Hypothalamus (tissue), 51 donors: ENCODE data around the gene P2RY13.
A peak's percentile ranks its signal among the peaks of the same experiment; 100 is the strongest.

Source experiments
- DNase-seq, 51 donors: peaks; one replicate each; lab custom pipeline; 2025; lab: John Stamatoyannopoulos, UW

The P2RY13 gene

DNA sequence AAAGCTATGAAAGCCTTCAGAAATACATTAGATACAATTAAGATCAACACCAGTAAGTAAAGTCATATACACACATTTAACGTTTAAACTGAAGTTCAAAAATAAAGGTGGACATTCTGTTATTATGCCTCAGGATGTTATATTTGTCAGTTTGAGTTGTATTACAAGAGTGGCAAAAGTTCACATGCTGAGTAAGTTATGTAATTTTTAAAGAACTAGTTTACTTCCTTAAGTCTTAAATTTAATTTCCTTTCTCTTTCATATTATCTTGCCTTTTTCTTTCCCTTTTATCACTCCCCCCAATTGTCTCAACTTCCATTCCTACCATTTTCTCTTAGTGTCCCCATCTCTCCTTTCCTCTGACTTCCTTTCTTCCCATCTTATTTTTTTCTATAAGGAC is 7.8 kb downstream of the P2RY13 start:
- DNase-seq = no peak

DNA sequence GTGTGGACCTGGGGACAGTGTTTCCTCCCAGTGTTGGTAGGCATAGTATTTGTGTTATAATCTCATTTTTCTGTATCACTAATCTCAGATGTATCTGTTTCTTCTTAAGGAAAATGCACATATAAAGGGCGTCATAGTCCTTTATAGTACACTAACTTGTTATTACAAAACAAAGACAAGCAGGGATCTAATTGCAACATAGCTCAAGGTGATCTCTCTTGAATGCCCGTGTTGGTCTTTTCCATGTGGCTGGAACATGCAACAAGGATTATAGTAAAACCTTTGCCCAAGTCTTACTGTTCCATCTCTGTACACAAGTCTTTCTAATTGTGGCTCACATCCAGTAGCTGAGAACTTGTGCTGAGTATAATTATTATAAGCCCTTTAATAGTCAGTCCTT is 9.2 kb downstream of the P2RY13 start:
- DNase-seq = no peak

DNA sequence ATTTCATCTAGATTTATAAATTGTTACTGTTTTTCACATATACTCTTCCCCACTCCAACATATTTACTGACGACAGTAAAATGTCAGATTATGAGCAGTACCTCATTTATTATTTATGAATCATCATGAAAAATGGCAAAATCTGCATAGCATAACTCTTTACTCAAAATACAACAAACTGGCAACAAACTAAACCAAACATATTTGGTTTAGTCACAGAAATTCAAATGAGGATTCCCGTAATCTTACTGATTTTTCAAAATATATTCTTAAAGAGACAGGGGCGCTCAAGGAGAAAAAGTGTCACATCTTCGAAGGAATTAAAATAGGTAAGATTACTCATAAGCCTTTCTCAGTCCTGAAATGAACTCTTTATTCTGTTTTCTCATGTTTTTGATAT is 9.7 kb downstream of the P2RY13 start:
- DNase-seq = no peak

DNA sequence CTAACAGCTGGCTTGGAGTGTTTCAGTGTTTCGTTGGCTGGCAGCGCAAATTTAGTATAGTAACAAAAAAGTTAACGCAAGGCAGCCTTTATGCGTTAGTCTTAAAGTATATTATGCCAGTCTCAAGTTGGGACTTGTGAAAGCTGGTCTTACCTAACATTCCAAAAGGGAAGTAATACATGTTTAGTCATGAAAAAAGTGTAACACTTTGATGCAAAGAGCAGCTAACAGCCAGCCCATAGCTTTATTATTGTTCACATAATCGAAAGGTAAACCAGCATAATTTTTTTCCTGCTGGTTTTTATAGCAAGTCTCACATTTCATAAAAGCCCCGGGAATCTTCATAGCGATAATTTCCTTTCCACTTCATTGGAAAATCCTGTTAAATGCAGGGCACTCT is 10.4 kb downstream of the P2RY13 start:
- DNase-seq = no peak

DNA sequence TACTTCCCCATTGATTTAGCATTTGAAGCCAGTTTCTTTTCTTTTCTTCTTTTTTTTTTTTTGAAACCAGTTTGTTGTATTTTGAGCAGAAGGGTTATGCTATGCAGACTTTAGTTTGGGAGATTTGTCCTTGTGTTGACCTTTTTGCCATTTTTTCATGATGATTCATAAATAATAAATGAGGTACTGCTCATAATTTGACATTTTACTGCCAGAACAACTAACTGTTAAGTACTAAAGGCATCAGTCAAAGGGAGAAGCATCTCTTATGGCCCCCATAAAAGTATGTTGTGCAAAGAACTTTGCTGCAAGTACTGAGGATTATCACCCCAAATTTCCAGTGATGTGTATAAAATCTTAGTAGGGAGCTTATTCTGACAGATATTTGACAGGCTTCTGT is 11.0 kb downstream of the P2RY13 start:
- no peak for DNase-seq

DNA sequence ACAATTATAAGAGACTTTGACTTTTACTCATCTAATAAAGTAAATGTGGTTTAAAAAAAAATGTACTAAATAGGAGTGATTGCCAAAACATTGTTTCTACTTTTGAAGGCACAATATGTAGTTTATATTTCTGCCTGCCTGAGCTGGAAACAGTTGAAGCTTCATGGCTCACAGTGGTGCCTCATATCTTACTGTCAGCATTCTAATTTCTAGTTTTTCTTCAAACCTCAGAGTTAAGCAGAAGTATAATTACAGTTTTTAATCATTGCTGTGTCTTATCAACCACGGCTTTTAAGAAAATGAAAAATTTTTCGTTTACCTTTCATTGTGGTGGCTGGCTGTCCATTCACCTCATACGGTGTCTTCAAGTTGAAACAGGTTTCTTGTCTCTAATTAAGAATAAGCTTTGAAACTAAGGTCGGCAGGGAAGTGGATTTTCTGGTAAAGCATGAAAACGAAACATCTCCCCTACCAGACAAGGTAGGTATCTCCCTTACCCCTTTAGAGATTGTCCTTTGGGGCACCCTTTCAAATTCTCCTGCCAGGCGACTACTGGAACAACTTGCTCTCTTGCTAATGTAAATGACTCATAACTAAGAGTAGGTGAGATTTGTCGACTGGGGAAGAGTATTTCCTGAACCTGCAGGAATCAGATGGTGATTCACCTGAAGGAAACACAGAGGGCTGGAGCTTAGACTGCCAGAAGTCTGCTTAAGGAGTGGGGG is 12.9 kb downstream of the P2RY13 start, which contains the start of gene GPR87:
TSS of gene GPR87 (minus strand) at position 554 of the 725 bp plus-strand sequence. CDS start 16,720 bp downstream, outside the sequence.
- peak in 1 of 51 donors; percentile 24 for DNase-seq

DNA sequence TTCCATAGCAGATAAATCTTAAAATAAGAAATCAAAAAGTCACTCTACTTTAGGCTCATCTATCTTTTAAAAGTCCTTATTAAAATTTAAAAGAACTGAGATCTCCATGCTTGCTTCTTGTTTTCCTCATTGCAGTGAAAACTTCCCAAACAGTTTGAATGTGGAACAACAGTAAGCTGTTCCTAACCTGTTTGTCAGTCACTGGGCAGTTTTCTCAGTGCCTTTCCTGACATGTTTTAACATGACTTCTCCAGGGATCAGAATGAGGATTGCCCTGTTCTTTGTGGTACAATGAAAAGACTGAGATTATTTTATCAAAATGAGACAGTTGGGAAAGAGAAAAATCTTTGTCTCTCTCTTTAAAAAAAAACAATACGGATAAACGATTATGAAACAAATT is 13.5 kb downstream of the P2RY13 start:
- no peak for DNase-seq

DNA sequence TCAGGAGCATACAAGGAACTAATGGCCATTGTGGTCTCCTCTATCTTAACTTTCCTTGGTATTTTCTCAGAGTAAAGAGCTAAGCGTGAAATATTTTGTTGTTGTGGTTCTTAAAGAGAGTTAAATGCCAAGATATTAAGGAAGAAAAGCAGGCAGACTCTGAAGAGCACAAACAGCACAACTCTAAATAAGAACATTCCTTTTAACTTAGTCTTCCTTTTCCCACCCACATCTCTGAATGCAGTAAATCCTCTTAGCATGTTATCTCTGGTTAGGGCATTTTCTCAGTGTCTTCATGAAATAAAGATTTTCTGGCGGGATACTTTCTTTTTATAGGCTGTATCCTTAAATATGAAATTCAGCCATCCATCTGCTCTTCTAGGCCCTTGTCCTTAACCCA is 14.2 kb downstream of the P2RY13 start:
- no peak for DNase-seq

DNA sequence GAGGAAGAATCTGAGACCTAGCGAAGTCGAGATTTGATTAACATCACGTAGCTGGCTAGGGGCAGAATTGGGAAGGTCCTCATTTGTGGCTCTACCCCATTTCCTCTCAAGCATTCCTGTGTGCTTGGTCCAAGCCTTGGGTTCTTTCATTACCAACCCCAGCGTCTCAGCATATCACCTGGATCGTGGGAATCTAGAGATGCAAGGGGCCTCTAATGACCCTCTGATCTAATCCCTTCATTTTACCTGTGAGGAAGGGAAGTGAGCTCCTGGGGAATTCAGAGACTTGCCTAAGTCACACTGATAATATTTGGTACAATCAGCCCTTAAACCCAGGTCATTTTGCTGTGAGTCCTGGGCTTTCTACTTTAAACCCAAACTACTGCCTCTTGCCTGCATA is 14.8 kb downstream of the P2RY13 start:
- no peak for DNase-seq

DNA sequence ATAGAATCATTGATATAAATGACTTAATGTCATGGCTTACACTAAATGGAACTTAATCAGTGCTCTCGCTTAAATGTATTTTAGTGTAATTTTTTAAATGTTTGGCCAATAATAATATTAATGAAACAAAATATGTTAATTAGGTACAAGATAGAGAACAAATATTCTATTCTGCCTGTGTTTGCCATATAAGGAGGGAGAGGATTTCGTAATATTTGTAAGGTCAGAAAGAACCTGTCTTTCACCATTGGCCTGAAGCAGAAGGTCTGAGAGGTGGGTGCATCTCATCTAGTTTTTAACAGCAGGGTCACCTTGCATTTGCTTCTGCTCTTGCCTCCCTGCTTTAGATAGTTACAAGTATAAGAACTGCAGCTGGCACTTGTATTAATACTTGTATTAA is 15.2 kb downstream of the P2RY13 start:
- DNase-seq = no peak

DNA sequence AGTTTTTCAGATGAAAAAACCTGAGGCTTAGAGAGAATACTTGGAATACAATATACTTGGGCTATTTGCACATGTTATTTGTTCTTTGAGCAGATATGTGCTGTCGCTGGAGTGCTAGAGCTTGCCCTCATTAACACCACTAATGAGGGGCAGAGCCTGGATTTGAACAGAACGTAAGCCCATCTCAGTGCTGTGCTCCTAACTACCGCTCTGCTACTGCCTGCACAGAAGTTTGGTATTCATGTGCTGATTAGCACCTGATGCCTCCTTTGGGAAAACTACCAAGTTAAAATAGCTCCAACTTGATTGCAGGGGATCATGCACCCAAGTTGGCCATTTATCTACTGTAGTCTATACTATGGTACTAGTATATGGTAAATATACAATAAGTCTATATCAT is 16.4 kb downstream of the P2RY13 start:
- no peak for DNase-seq

DNA sequence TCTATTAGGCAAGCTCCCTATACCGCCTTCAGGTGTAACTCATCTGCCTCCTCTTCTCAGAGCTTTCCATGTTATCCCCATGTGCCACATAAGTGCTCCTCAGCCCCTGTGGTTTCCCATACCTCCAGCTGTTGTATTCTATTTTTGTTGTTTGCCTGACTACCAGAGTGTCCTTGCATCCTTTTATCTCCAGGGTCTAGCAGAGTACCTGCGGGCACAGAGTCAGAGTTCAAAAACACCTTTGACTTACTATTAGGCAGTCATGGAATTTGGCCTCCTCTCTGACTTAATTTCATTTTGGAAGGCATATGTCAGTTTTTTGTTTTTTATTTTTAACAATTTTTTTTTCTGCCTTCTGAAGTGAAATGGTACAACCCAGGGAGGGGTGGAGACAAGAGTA is 19.8 kb downstream of the P2RY13 start:
- no peak for DNase-seq

DNA sequence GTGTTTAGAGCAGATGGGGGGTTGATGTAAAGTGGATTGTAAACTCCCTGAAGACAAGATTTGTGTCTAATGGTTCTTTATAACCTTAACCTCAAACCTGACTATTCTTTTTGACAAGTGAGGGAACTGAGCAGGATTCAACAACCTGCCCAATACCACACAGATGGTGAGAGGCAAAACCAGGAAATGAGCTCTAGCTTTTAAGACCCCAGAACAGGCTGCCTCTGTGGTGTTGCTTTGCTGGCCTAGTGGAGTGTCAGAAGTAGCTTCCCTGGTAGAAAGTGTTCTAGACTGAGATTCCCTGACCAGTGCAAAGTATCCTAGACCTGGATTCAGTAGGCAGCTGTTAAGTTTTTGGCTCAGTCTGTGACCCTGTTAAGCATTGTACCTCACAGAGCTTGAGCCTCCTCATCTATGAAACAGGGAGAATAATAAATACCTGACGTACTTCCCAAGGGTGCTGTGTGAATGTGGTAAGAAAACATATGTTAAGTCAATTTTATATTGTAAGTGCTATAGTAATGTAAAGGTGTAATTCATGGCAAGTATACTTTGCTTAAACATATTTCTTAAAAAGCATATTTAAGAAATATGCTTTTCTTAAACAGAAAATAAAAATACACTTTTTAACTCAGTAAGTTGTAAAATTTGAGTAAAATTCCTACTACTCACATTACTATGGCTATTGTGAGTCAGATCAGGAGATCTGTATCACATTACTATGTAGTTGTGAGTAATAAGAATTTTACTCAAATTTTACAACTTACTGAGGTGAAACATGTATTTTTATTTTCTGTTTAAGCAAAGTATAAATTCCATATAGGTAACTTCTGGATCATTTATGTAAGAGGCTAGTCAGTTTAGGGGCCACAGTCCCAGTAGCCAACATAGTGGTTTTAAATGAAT is 21.5 kb downstream of the P2RY13 start:
- no peak for DNase-seq

DNA sequence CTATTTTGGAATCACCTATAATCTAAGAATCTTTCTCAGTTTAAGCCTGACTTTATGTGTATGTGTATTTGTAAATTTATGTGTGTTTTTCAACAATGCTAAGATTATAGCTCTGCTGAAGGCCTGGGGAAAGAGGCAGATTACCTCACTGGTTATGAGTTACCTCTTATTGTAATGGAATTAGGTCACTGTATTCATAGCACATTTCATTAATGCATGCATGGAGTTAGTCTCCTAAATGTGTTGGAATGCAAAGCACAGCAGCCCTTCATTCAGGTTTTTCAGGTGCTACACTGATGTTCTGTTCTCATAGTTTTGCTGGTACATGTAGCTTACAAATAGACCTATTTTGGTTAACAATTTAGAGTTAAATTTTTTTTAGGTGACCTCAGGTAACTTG is 22.2 kb downstream of the P2RY13 start:
- DNase-seq = no peak

DNA sequence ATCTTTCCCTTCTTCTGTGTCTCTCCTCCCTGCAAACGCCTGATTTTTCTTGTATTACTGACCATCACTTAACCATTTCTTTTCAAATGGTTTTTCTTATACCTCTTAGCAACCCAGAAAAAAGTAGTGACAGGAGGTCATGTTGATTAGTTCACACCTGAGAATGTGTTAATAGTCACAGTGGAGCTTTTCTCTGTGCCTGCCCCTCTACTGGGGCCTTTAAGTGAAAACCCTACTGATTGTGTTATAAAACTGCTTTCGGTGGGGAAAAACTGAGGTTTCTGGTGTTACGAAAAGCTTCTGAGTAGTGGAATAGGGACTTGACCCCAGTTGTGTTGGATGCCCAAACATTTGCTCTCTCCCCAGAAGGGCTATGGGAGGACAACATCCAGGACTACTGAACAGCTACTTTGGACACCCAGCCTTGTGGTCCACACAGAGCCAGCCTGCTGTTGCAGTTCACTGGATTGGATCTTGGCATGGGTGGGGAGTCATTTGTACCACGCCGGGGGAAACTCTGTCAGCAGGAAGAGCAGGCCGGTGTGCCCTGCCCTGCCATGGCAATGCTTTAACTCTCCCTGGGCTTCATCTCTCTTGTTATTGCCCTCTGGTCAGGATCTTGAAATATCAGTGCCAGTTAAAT is 23.1 kb downstream of the P2RY13 start:
- no peak for DNase-seq

DNA sequence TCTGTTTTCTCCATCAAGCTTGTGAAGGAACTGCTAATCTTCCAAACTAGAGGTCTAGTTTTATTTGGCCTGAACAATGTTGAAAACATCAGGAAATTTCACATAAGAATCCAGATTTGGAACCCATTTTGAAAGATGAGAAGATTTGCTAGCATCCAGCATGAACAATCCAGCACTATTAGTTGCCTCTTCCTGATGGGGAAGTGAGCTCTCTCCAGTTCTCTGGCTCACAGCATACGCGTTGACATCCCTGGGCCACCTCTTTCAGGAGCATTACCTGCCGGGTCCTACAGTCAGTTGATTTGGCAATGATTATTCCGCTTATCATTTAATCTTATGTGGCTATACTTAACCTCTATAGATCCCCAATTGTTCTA is 23.6 kb downstream of the P2RY13 start:
- DNase-seq = no peak

DNA sequence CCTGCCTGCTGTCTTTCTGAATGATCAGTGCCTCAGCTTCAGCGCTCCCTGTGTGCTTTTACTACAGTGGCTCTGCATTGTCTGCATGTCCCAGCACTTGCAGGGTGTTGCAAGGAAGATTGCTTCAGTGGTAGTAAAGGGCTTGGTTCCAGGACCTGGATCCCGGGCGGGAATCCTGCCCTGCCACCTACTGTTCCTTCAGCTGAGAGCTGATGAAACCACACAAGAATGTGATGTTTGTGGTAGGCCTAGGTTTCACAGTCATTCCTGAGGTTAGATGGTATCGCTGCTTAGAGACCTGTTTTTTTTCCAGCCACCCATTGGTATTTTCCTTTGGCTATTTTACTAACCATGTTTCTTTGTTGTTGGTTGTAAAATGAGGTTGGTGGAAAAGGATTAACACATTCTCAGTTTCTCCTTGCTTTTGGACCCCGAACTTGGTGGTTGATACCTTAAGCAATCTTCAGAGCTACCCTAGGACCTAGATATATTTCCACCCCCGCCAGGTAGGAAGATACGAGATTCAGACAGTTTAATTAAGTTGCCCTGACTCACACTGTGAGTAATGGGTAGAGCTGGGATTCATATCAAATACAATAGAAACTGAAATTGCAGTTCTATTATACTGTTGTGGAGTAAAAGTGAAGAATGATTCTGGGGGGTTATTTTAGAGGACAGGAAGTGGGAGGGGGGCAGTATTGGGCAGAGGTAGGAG is 24.1 kb downstream of the P2RY13 start:
- peak in 11 of 51 donors; percentile 7 to 62 (median 18) for DNase-seq

DNA sequence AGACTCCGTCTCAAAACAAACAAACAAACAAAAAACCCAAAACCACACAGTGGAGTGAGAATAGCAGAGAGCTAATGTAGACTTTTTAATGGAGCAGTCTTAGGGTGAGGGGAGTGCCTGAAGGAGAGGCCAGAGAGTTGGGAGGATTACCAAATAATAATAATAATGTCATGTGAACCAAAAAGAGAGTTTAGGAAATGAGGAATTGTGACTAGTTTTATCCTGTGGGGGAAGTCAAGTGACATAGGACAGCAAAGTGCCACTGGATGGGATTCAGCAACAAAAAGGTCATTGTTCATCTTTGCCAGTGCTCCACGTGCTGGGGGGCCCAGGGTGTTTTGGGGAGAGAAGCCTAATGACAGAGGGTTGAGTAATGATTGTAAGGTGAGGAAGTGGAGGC is 25.6 kb downstream of the P2RY13 start:
- DNase-seq = no peak

DNA sequence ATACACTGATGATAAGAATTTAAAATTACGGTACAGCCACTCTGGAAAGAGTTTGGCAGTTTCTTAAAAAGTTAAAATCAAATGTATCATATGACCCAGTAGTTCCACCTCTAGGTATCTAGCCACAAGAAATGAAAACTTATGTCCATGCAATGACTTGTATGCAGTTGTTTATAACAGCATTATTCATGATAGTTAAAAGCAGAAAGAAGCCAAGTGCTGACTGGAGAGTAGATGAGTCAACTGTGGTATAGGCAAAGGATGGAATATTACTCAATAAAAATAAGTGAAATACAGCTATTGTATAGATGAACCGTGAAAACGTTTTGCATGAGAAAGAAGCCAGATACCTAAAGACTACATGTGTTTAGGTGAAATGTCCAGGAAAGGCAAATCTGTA is 27.6 kb downstream of the P2RY13 start:
- no peak for DNase-seq

DNA sequence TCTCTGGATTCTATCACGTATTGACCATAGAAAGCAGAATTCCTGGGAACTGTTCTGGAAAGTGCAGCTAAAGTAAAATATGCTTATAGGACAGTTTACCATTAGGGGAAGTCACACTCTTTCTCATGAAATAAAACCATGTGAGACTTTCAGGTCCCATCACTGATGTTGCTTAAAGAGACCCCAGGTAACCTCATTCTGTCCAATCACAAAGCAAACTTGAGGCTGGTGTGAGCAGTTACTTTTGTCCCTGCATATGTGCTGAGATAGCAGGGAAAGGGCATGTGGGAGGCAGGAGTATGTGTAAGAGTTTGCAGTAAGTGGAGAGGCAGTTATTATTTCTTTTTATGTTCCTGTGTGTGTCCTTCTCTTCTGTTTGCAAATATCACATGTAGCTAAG is 28.8 kb downstream of the P2RY13 start:
- no peak for DNase-seq

DNA sequence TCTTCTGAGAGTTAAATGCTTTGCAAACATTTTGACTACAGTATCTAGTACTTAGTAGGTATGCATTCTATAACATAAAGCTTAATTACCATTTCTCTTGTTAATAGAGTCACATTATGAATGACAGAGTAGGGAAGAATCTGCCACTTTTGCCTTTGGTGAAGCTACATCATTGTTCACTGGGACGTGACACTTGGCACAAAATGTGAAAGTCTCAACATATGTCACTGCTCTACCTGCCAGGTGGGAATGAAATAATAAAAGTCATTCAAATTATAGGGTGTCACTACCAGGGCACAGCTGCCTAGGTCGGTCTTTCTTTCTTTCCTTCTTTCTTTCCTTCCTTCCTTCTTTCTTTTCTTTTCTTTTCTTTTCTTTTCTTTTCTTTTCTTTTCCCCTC is 30.3 kb downstream of the P2RY13 start:
- no peak for DNase-seq
